H9 (cell line): ENCODE measurements around the gene TNXB. TPM values are rescaled to one million over a fixed set of nuclear protein-coding genes. Genes with fewer than 3 reads are reported as not detected.
A peak's percentile ranks its signal among the peaks of the same experiment; 100 is the strongest.

Experiments used
- DNase-seq: peaks from one replicate; pipeline ENCODE4 v3.0.0-alpha.2; 2017
- H2AFZ ChIP-seq: one replicate; pipeline ENCODE4 v1.6.1; 2013; ENCODE audit warnings: mild to moderate bottlenecking, low read length, control low read depth, moderate library complexity
- H2AK5ac ChIP-seq: 2 replicates; pipeline ENCODE4 v1.6.1; 2013; ENCODE audit warnings: low read length, control low read depth, mixed read lengths; ENCODE audit not compliant: insufficient read length
- H2BK120ac ChIP-seq: one replicate; pipeline ENCODE4 v1.6.1; 2013; ENCODE audit warnings: low read depth, mild to moderate bottlenecking, low read length, control low read depth, inconsistent platforms; ENCODE audit not compliant: poor library complexity, severe bottlenecking
- H2BK12ac ChIP-seq: 2 replicates; pipeline ENCODE4 v1.6.1; 2013; ENCODE audit warnings: low read length, control low read depth, mixed read lengths, low read depth; ENCODE audit not compliant: insufficient read length
- H2BK15ac ChIP-seq: 2 replicates; pipeline ENCODE4 v1.6.1; 2013; ENCODE audit warnings: low read depth, low read length, control low read depth
- H2BK20ac ChIP-seq: one replicate; pipeline ENCODE4 v1.6.1; 2013; ENCODE audit warnings: low read depth, mild to moderate bottlenecking, low read length, control low read depth, inconsistent platforms; ENCODE audit not compliant: poor library complexity, severe bottlenecking
- H2BK5ac ChIP-seq: 2 replicates; pipeline ENCODE4 v1.6.1; 2013; ENCODE audit warnings: low read length, control low read depth, mixed read lengths; ENCODE audit not compliant: insufficient read length
- H3K14ac ChIP-seq: 2 replicates; pipeline ENCODE4 v1.6.1; 2013; ENCODE audit warnings: low read length, control low read depth; ENCODE audit not compliant: insufficient read depth
- H3K18ac ChIP-seq: 2 replicates; pipeline ENCODE4 v1.6.1; 2013; ENCODE audit warnings: low read depth, mild to moderate bottlenecking, mixed read lengths, low read length, control low read depth; ENCODE audit not compliant: insufficient read length
- H3K23ac ChIP-seq: 2 replicates; pipeline ENCODE4 v1.6.1; 2013; ENCODE audit warnings: low read length, control low read depth, mixed read lengths, low read depth; ENCODE audit not compliant: insufficient read length
- H3K23me2 ChIP-seq: 2 replicates; pipeline ENCODE4 v1.6.1; 2013; ENCODE audit warnings: low read depth, mild to moderate bottlenecking, mixed read lengths, low read length, control low read depth; ENCODE audit not compliant: insufficient read length, poor library complexity, severe bottlenecking
- H3K27ac ChIP-seq: 2 replicates; pipeline ENCODE4 v1.5.1; 2013; ENCODE audit warnings: low read length, control low read depth, mixed read lengths, low read depth; ENCODE audit not compliant: insufficient read length
- H3K27me3 ChIP-seq: 2 replicates; pipeline ENCODE4 v1.6.1; 2013; ENCODE audit warnings: low read length, control low read depth, inconsistent platforms; ENCODE audit not compliant: insufficient read depth
- H3K4ac ChIP-seq: 2 replicates; pipeline ENCODE4 v1.6.1; 2013; ENCODE audit warnings: low read depth, mild to moderate bottlenecking, control low read depth, inconsistent platforms, low read length, moderate library complexity
- H3K4me1 ChIP-seq: 2 replicates; pipeline ENCODE4 v1.6.1; 2013; ENCODE audit warnings: low read length, control low read depth, inconsistent platforms; ENCODE audit not compliant: insufficient read depth
- H3K4me2 ChIP-seq: 2 replicates; pipeline ENCODE4 v1.6.1; 2013; ENCODE audit warnings: low read length, control low read depth, mixed read lengths; ENCODE audit not compliant: insufficient read length, insufficient read depth
- H3K56ac ChIP-seq: 2 replicates; pipeline ENCODE4 v1.6.1; 2013; ENCODE audit warnings: low read depth, mild to moderate bottlenecking, mixed read lengths, low read length, control low read depth; ENCODE audit not compliant: insufficient read length
- H3K79me1 ChIP-seq: 2 replicates; pipeline ENCODE4 v1.6.1; 2013; ENCODE audit warnings: low read depth, mild to moderate bottlenecking, moderate library complexity, low read length, control low read depth, inconsistent platforms; ENCODE audit not compliant: insufficient read depth, poor library complexity, severe bottlenecking
- H3K79me2 ChIP-seq: 2 replicates; pipeline ENCODE4 v1.6.1; 2013; ENCODE audit warnings: low read length, control low read depth, inconsistent platforms; ENCODE audit not compliant: insufficient read depth
- H3K9ac ChIP-seq: 2 replicates; pipeline ENCODE4 v1.6.1; 2013; ENCODE audit warnings: low read length, control low read depth, mixed read lengths; ENCODE audit not compliant: insufficient read length; ENCODE audit errors: extremely low read depth
- H3K9me3 ChIP-seq: one replicate; pipeline ENCODE4 v1.6.1; 2013; ENCODE audit warnings: low read depth, low read length, inconsistent platforms; ENCODE audit not compliant: control insufficient read depth
- H3T11ph ChIP-seq: one replicate; pipeline ENCODE4 v1.6.1; 2013; ENCODE audit warnings: mild to moderate bottlenecking, low read length, control low read depth, inconsistent platforms
- H4K20me1 ChIP-seq: one replicate; pipeline ENCODE4 v1.6.1; 2013; ENCODE audit not compliant: control insufficient read depth, insufficient read length, insufficient read depth
- H4K5ac ChIP-seq: 2 replicates; pipeline ENCODE4 v1.6.1; 2013; ENCODE audit warnings: low read depth, mild to moderate bottlenecking, mixed read lengths, low read length, control low read depth; ENCODE audit not compliant: insufficient read length
- H4K8ac ChIP-seq: replicated peaks from 2 replicates; pipeline ENCODE4 v1.6.1; 2013; ENCODE audit warnings: low read length, control low read depth, mixed read lengths, low read depth; ENCODE audit not compliant: insufficient read length
- H4K91ac ChIP-seq: 2 replicates; pipeline ENCODE4 v1.6.1; 2013; ENCODE audit warnings: low read depth, mild to moderate bottlenecking, moderate library complexity, mixed read lengths, low read length, control low read depth; ENCODE audit not compliant: insufficient read length
- H3K27ac Mint-ChIP-seq, 3 experiments: 2 replicates in 2 of 3; 3 replicates in 1 of 3; pipeline ENCODE4 v1.8.0; 2020 to 2021; ENCODE audit warnings: mixed read lengths in 3 of 3, mild to moderate bottlenecking in 1 of 3, moderate library complexity in 1 of 3
- H3K27me3 Mint-ChIP-seq: 2 replicates; pipeline ENCODE4 v1.8.0; 2021; ENCODE audit warnings: low read depth, mild to moderate bottlenecking, moderate library complexity, mixed read lengths
- H3K36me3 Mint-ChIP-seq, 3 experiments: 2 replicates in 2 of 3; 3 replicates in 1 of 3; pipeline ENCODE4 v1.8.0; 2020 to 2021; ENCODE audit warnings: low read depth in 3 of 3, mixed read lengths in 3 of 3; ENCODE audit not compliant: insufficient read depth in 1 of 3
- H3K4me1 Mint-ChIP-seq, 2 experiments: 2 replicates each; pipeline ENCODE4 v1.8.0; 2020; ENCODE audit warnings: mixed read lengths in 2 of 2
- H3K4me3 Mint-ChIP-seq, 2 experiments: 2 replicates in 1 of 2; 3 replicates in 1 of 2; pipeline ENCODE4 v1.8.0; 2020 to 2021; ENCODE audit warnings: mild to moderate bottlenecking in 2 of 2, mixed read lengths in 2 of 2, moderate library complexity in 1 of 2
- H3K9me3 Mint-ChIP-seq, 2 experiments: 2 replicates in 1 of 2; 3 replicates in 1 of 2; pipeline ENCODE4 v1.8.0; 2020; ENCODE audit warnings: mild to moderate bottlenecking in 2 of 2, mixed read lengths in 2 of 2, moderate library complexity in 1 of 2
- WGBS: extraction: QIAGEN DNeasy Blood & Tissue Kit; methylation state at CpG from one replicate; pipeline ENCODE4 v1.1.7; 2013; ENCODE audit warnings: missing lambda C conversion rate, low lambda C conversion rate, mixed read lengths; ENCODE audit not compliant: insufficient read length; ENCODE audit errors: extremely low coverage; 5-methylcytosine and 5-hydroxymethylcytosine counted together
- total RNA-seq: library from RNA; stranded (reverse); gene quantifications from 2 replicates; pipeline ENCODE4 v1.2.1, GENCODE V29; 2021
- TF ChIP-seq, protein P1 (sequence below): fragments of 200-600 bp; sonication (generic); conservative IDR thresholded peaks from 3 replicates; pipeline ENCODE4 v1.8.0; 2021; ENCODE audit warnings: antibody characterized with exemption, mild to moderate bottlenecking

The TNXB gene
- total RNA-seq, 1 experiment from 2014 or later: 5.0 TPM

DNA sequence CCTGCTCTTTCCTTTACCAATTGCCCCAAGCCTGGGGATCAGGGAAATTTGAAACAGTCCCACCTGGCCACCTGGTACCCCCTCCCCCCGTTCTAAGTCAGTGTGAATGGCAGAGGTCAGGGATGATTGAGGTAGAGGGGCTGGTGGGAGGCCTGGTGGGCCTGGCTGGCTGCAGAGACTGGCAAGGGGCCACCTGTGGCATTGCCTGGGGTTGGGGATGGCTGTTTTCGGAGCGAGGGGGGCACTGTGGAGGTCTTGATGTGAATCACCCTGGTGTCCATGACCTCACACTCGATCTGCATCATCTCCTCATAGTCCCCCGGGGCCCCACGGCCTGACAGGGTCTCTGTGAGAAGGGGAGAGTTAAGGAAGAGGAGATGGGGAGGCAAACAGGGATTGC lies 6.5 kb upstream of the TNXB start:
- Histone ChIP-seq H3K23me2 (no peaks in the 10 kb centered on the region), H3K79me1 (no peaks in the 10 kb centered on the region), H2AFZ (no peak overlapping the region), H2BK12ac (no peak overlapping the region), H3K14ac (no peak overlapping the region), H3K18ac (no peak overlapping the region), H2BK20ac (no peak overlapping the region), H2AK5ac (no peak overlapping the region), H3K56ac (no peak overlapping the region), H3K27ac (no peak overlapping the region), H3K23ac (no peak overlapping the region), H2BK5ac (no peak overlapping the region), H3K4ac (no peak overlapping the region), H2BK15ac (no peak overlapping the region), H4K5ac (no peak overlapping the region), H3K27me3 (no peaks in the 10 kb centered on the region), H3K9me3 (no peaks in the 10 kb centered on the region), H3T11ph (no peak overlapping the region), H4K91ac (no peak overlapping the region), H4K20me1 (no peaks in the 10 kb centered on the region), H4K8ac (no peak overlapping the region), H2BK120ac (no peak overlapping the region), H3K79me2 (no peaks in the 10 kb centered on the region), H3K9ac (no peak overlapping the region), H3K4me1 (no peaks in the 10 kb centered on the region), H3K4me2 (no peak overlapping the region)
- no peaks in the 10 kb centered on the region; a peak in 1 of 5 replicates for H3K9me3 Mint-ChIP-seq
- peaks cover 3 to 44% (median 43%) of the 10 kb centered on the region in 3 experiments; a peak in 6 of 7 replicates for H3K36me3 Mint-ChIP-seq
- no peak overlapping the region for H3K4me3 Mint-ChIP-seq
- TF ChIP-seq, protein P1, sequence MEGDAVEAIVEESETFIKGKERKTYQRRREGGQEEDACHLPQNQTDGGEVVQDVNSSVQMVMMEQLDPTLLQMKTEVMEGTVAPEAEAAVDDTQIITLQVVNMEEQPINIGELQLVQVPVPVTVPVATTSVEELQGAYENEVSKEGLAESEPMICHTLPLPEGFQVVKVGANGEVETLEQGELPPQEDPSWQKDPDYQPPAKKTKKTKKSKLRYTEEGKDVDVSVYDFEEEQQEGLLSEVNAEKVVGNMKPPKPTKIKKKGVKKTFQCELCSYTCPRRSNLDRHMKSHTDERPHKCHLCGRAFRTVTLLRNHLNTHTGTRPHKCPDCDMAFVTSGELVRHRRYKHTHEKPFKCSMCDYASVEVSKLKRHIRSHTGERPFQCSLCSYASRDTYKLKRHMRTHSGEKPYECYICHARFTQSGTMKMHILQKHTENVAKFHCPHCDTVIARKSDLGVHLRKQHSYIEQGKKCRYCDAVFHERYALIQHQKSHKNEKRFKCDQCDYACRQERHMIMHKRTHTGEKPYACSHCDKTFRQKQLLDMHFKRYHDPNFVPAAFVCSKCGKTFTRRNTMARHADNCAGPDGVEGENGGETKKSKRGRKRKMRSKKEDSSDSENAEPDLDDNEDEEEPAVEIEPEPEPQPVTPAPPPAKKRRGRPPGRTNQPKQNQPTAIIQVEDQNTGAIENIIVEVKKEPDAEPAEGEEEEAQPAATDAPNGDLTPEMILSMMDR: no peak
- no peak for DNase-seq
- 0 out of 7 replicates have a peak overlapping the region, but pooled peaks of 1 of the 3 experiments have one; percentile 37 for H3K27ac Mint-ChIP-seq
- H3K27me3 Mint-ChIP-seq: no peaks in the 10 kb centered on the region
- peaks cover 0 to 2% of the 10 kb centered on the region in 2 experiments; a peak in 2 of 4 replicates for H3K4me1 Mint-ChIP-seq
- WGBS: no CpG with 5 or more reads among the region's 6 CpGs
